IMR-90 (cell line): ENCODE results near the gene RNF2. TPM values are rescaled to one million over a fixed set of nuclear protein-coding genes. Genes with fewer than 3 reads are reported as not detected.

Experiments used
- ATAC-seq: fragments of 200-7000 bp; cut with Tn5 transposase; 2 replicates; pipeline ENCODE4 v1.9.1; 2020; ENCODE audit warnings: low read depth, mild to moderate bottlenecking, moderate library complexity
- BruUV-seq: library from RNA; stranded (reverse); fragments of 400-500 nt; replicated peaks from 2 replicates; lab custom pipeline; 2021; lab: Mats Ljungman, UMichigan
- CTCF ChIA-PET: fragments of 300-600 bp; formaldehyde crosslinking; extraction: SDS; loops from one replicate; lab custom pipeline; 2021; ENCODE audit warnings: antibody characterized with exemption; lab: Yijun Ruan, JAX
- POLR2A ChIA-PET: fragments of 300-600 bp; sonication (Branson Sonifier 250); formaldehyde crosslinking; loops from one replicate; lab custom pipeline; 2022; ENCODE audit warnings: antibody characterized with exemption; ENCODE audit not compliant: unreplicated experiment; lab: Charles Lee
- DNase-seq: peaks from one replicate; pipeline ENCODE4 v3.0.0; 2013
- H2AFZ ChIP-seq: replicated peaks from 2 replicates; pipeline ENCODE3; 2013; ENCODE audit warnings: low read length, mild to moderate bottlenecking; ENCODE audit not compliant: poor library complexity
- H2AK5ac ChIP-seq: 2 replicates; pipeline ENCODE4 v1.6.1; 2013; ENCODE audit warnings: low read depth, low read length, inconsistent platforms
- H2AK9ac ChIP-seq: replicated peaks from 2 replicates; pipeline ENCODE3; 2013; ENCODE audit warnings: mild to moderate bottlenecking, low read depth, low read length, moderate library complexity; ENCODE audit not compliant: poor library complexity
- H2BK120ac ChIP-seq: 2 replicates; pipeline ENCODE4 v1.6.1; 2013; ENCODE audit warnings: low read depth, low read length, inconsistent platforms
- H2BK15ac ChIP-seq: 3 replicates; pipeline ENCODE4 v1.6.1; 2013; ENCODE audit warnings: low read depth, low read length, inconsistent platforms
- H2BK20ac ChIP-seq: 2 replicates; pipeline ENCODE4 v1.6.1; 2013; ENCODE audit warnings: low read depth, mild to moderate bottlenecking, inconsistent platforms, low read length, moderate library complexity
- H2BK5ac ChIP-seq: 2 replicates; pipeline ENCODE4 v1.6.1; 2013; ENCODE audit warnings: mild to moderate bottlenecking, low read depth, low read length, inconsistent platforms; ENCODE audit not compliant: poor library complexity, severe bottlenecking
- H3K14ac ChIP-seq: replicated peaks from 2 replicates; pipeline ENCODE4 v1.6.1; 2013; ENCODE audit warnings: low read depth, low read length, inconsistent platforms
- H3K18ac ChIP-seq: 2 replicates; pipeline ENCODE4 v1.6.1; 2013; ENCODE audit warnings: low read depth, low read length, control low read depth
- H3K23ac ChIP-seq: 2 replicates; pipeline ENCODE4 v1.6.1; 2013; ENCODE audit warnings: low read depth, low read length, inconsistent platforms
- H3K27ac ChIP-seq: 2 replicates; pipeline ENCODE4 v1.5.1; 2013; ENCODE audit warnings: mild to moderate bottlenecking, control low read depth, low read length; ENCODE audit not compliant: insufficient read depth
- H3K27me3 ChIP-seq: 2 replicates; pipeline ENCODE4 v1.6.1; 2013; ENCODE audit warnings: low read length; ENCODE audit not compliant: control insufficient read depth, insufficient read depth
- H3K36me3 ChIP-seq: 2 replicates; pipeline ENCODE4 v1.6.1; 2013; ENCODE audit warnings: low read length, mixed read lengths; ENCODE audit not compliant: control insufficient read depth, insufficient read depth
- H3K4ac ChIP-seq: 2 replicates; pipeline ENCODE4 v1.6.1; 2013; ENCODE audit warnings: low read depth, low read length, inconsistent platforms
- H3K4me1 ChIP-seq: 2 replicates; pipeline ENCODE4 v1.6.1; 2013; ENCODE audit warnings: low read length, mixed read lengths; ENCODE audit not compliant: control insufficient read depth, insufficient read depth
- H3K4me2 ChIP-seq: 2 replicates; pipeline ENCODE4 v1.6.1; 2013; ENCODE audit warnings: low read depth, mild to moderate bottlenecking, control low read depth, low read length, moderate library complexity
- H3K4me3 ChIP-seq: 2 replicates; pipeline ENCODE4 v1.5.1; 2013; ENCODE audit warnings: low read depth, mild to moderate bottlenecking, control low read depth, low read length, moderate library complexity; ENCODE audit not compliant: insufficient read depth
- H3K56ac ChIP-seq: 2 replicates; pipeline ENCODE4 v1.6.1; 2013; ENCODE audit warnings: low read length, inconsistent platforms; ENCODE audit not compliant: insufficient read depth; ENCODE audit errors: extremely low read depth
- H3K79me1 ChIP-seq, 2 experiments: 2 replicates each; pipeline ENCODE4 v1.6.1; 2013; ENCODE audit warnings: low read length in 2 of 2, inconsistent platforms in 1 of 2, low read depth in 1 of 2
- H3K9ac ChIP-seq: 2 replicates; pipeline ENCODE4 v1.6.1; 2013; ENCODE audit warnings: low read depth, low read length, control low read depth
- H3K9me1 ChIP-seq: 2 replicates; pipeline ENCODE4 v1.6.1; 2013; ENCODE audit warnings: low read length, inconsistent platforms; ENCODE audit not compliant: insufficient read depth
- H3K9me3 ChIP-seq: 2 replicates; pipeline ENCODE4 v1.6.1; 2013; ENCODE audit warnings: low read length; ENCODE audit not compliant: control insufficient read depth, insufficient read depth
- H4K20me1 ChIP-seq: 2 replicates; pipeline ENCODE4 v1.6.1; 2013; ENCODE audit warnings: low read length, inconsistent platforms; ENCODE audit not compliant: insufficient read depth
- H4K5ac ChIP-seq: 2 replicates; pipeline ENCODE4 v1.6.1; 2013; ENCODE audit warnings: mild to moderate bottlenecking, low read depth, low read length, control low read depth
- H4K8ac ChIP-seq, 2 experiments: 2 replicates each; pipeline ENCODE4 v1.6.1; 2013; ENCODE audit warnings: low read depth in 2 of 2, low read length in 2 of 2, control low read depth in 1 of 2, inconsistent platforms in 1 of 2
- H4K91ac ChIP-seq: 2 replicates; pipeline ENCODE4 v1.6.1; 2013; ENCODE audit warnings: low read depth, low read length, inconsistent platforms; ENCODE audit not compliant: insufficient read depth
- BHLHE40 ChIP-seq: fragments of 150-350 bp; IDR thresholded peaks from 2 replicates; pipeline ENCODE4 v1.6.1; 2016; ENCODE audit warnings: mild to moderate bottlenecking, low read depth, low read length
- CEBPB ChIP-seq: IDR thresholded peaks from 2 replicates; pipeline ENCODE4 v1.6.1; 2012; ENCODE audit warnings: low read depth, low read length, improper control_type of control experiment
- CHD1 ChIP-seq: IDR thresholded peaks from 2 replicates; pipeline ENCODE4 v1.6.1; 2012; ENCODE audit warnings: low read depth, low read length, improper control_type of control experiment
- CTCF ChIP-seq: conservative IDR thresholded peaks from 2 replicates; pipeline ENCODE4 v1.5.1; 2012; ENCODE audit warnings: mild to moderate bottlenecking, low read depth, low read length, improper control_type of control experiment
- ELK1 ChIP-seq: fragments of 150-350 bp; IDR thresholded peaks from 2 replicates; pipeline ENCODE4 v1.6.1; 2016; ENCODE audit warnings: low read depth, mild to moderate bottlenecking, low read length, moderate library complexity, borderline replicate concordance
- FOS ChIP-seq: fragments of 150-350 bp; IDR thresholded peaks from 2 replicates; pipeline ENCODE4 v1.6.1; 2016; ENCODE audit warnings: low read depth, low read length
- MAFK ChIP-seq: IDR thresholded peaks from 2 replicates; pipeline ENCODE4 v1.6.1; 2012; ENCODE audit warnings: low read depth, low read length, improper control_type of control experiment
- MAZ ChIP-seq: IDR thresholded peaks from 2 replicates; pipeline ENCODE4 v1.6.1; 2012; ENCODE audit warnings: low read depth, mild to moderate bottlenecking, low read length, improper control_type of control experiment, moderate library complexity, borderline replicate concordance
- MXI1 ChIP-seq: IDR thresholded peaks from 2 replicates; pipeline ENCODE4 v1.6.1; 2012; ENCODE audit warnings: low read depth, mild to moderate bottlenecking, low read length, moderate library complexity, borderline replicate concordance
- NFE2L2 ChIP-seq: fragments of 150-350 bp; IDR thresholded peaks from 2 replicates; pipeline ENCODE4 v1.6.1; 2016; ENCODE audit warnings: low read depth, mild to moderate bottlenecking, low read length
- POLR2A ChIP-seq: IDR thresholded peaks from 2 replicates; pipeline ENCODE4 v1.6.1; 2012; ENCODE audit warnings: mild to moderate bottlenecking, low read depth, low read length
- RAD21 ChIP-seq: IDR thresholded peaks from 2 replicates; pipeline ENCODE4 v1.6.1; 2012; ENCODE audit warnings: low read length, improper control_type of control experiment
- RCOR1 ChIP-seq: IDR thresholded peaks from 2 replicates; pipeline ENCODE4 v1.6.1; 2012; ENCODE audit warnings: mild to moderate bottlenecking, low read length, improper control_type of control experiment; ENCODE audit not compliant: insufficient replicate concordance
- RFX5 ChIP-seq: IDR thresholded peaks from 2 replicates; pipeline ENCODE4 v1.8.0; 2012; ENCODE audit warnings: low read depth, mild to moderate bottlenecking, low read length, moderate library complexity
- SMC3 ChIP-seq: fragments of 150-350 bp; IDR thresholded peaks from 2 replicates; pipeline ENCODE4 v1.6.1; 2016; ENCODE audit warnings: low read depth, mild to moderate bottlenecking, antibody characterized with exemption, low read length, moderate library complexity
- USF2 ChIP-seq: fragments of 150-350 bp; IDR thresholded peaks from 2 replicates; pipeline ENCODE4 v1.6.1; 2017; ENCODE audit warnings: mild to moderate bottlenecking, antibody characterized with exemption, low read length, low read depth
- WGBS, 2 experiments: methylation state at CpG; one replicate each; pipeline versions ENCODE4 v1.1.5 to v1.1.7; 2013; ENCODE audit warnings: missing lambda C conversion rate in 2 of 2; ENCODE audit not compliant: insufficient read length in 1 of 2; ENCODE audit errors: extremely low coverage in 2 of 2; 5-methylcytosine and 5-hydroxymethylcytosine counted together
- dilution Hi-C: fragments of 300-500 bp; cut with HindIII; formaldehyde crosslinking; loops from one replicate; pipeline ENCODE4 v1.14.3; 2018; ENCODE audit warnings: low sequenced_read_pairs; ENCODE audit not compliant: unreplicated experiment
- in situ Hi-C: fragments of 300-500 bp; cut with MboI; formaldehyde crosslinking; loops from 3 replicates; pipeline ENCODE4 v1.14.3; 2019; ENCODE audit warnings: low sequenced_read_pairs, inconsistent platforms, mixed read lengths
- intact Hi-C: fragments of 100-400 bp; cut with micrococcal nuclease; formaldehyde crosslinking; loops from 2 replicates; pipeline ENCODE4 v1.10.0; 2022
- polyA plus RNA-seq, 3 experiments: library from polyadenylated mRNA; depleted of rRNA; stranded (reverse); fragments of >200 nt; gene quantifications; 2 replicates each; pipeline ENCODE4 v1.2.3, GENCODE V29; 2012; ENCODE audit warnings: low replicate concordance in 1 of 3
- total RNA-seq: library from RNA; depleted of rRNA; stranded (reverse); fragments of >200 nt; gene quantifications from 2 replicates; pipeline ENCODE4 v1.2.3, GENCODE V29; 2012

Gene RNF2
- total and polyA plus RNA-seq, 2 of the 4 experiments (the other 2 are of a cell fraction): 22.6 to 48.8 TPM

GRCh38 chr1:185059950-185060571 lies 14.7 kb downstream of the RNF2 start:
- no peak overlapping the region for H4K5ac ChIP-seq
- no peak for DNase-seq
- no peak overlapping the region for H3K14ac ChIP-seq
- H2BK15ac ChIP-seq: no peak overlapping the region
- no peak overlapping the region for H4K91ac ChIP-seq
- ChIA-PET POLR2A (no interaction called here), CTCF (no interaction called here)
- H3K4me2 ChIP-seq: no peak overlapping the region
- no CpG with 5 or more reads among the region's 2 CpGs for WGBS, 2 experiments
- no peak overlapping the region for H2BK5ac ChIP-seq
- no peak overlapping the region for H2BK120ac ChIP-seq
- no peak overlapping the region for H2AFZ ChIP-seq
- H2AK9ac ChIP-seq: no peak overlapping the region
- TF ChIP-seq CHD1 (no peak), POLR2A (no peak), FOS (no peak), ELK1 (no peak), SMC3 (no peak), MAFK (no peak), RFX5 (no peak), MAZ (no peak), CTCF (no peak), RCOR1 (no peak), CEBPB (no peak), BHLHE40 (no peak), RAD21 (no peak), USF2 (no peak), MXI1 (no peak), NFE2L2 (no peak)
- no peak overlapping the region for H3K27ac ChIP-seq
- H3K56ac ChIP-seq: no peak overlapping the region
- H3K36me3 ChIP-seq: no peaks in the 10 kb centered on the region
- H3K4me1 ChIP-seq: no peaks in the 10 kb centered on the region; the same call in 1 of the 2 replicates
- H3K23ac ChIP-seq: no peak overlapping the region
- H3K9ac ChIP-seq: no peak overlapping the region
- intact Hi-C loops: no loop called here
- dilution Hi-C loops: no loop called here
- H3K79me1 ChIP-seq: peaks cover 37 to 58% of the 10 kb centered on the region in 2 experiments
- no peak overlapping the region for H2BK20ac ChIP-seq
- H3K18ac ChIP-seq: no peak overlapping the region
- BruUV-seq: no TSS peak
- no peaks in the 10 kb centered on the region for H3K9me1 ChIP-seq
- H4K20me1 ChIP-seq: peaks cover 31% of the 10 kb centered on the region
- in situ Hi-C loops: no loop called here
- no peaks in the 10 kb centered on the region for H3K27me3 ChIP-seq
- H4K8ac ChIP-seq: no peak overlapping the region
- ATAC-seq: no peak
- H2AK5ac ChIP-seq: no peak overlapping the region
- H3K4ac ChIP-seq: no peak overlapping the region
- H3K9me3 ChIP-seq: 0 out of 2 replicates have a peak, but pooled peaks cover 2% of the 10 kb centered on the region
- no peak overlapping the region for H3K4me3 ChIP-seq
